NCI-H460 (cell line): ENCODE results near the gene ELOF1. TPM values are rescaled to one million over a fixed set of nuclear protein-coding genes. Genes with fewer than 3 reads are reported as not detected.
"Not testable (repeated sequence)": the region's sequence is repeated elsewhere in the genome, so short reads cannot be mapped to it uniquely, and the experiment has no call there.

ENCODE experiments used
- DNase-seq: peaks from one replicate; pipeline ENCODE4 v3.0.0-alpha.2; 2016; ENCODE audit warnings: low read depth; ENCODE audit errors: extremely low read depth
- total RNA-seq: library from RNA; depleted of rRNA; stranded (reverse); fragments of >200 nt; shearing (Covaris generic); gene quantifications from 2 replicates; pipeline ENCODE4 v1.2.3, GENCODE V29; 2014

The ELOF1 gene
- total RNA-seq, 1 experiment from 2014 or later, result 31.6 TPM

GRCh38 chr19:11573354-11573753 is 14.3 kb upstream of the ELOF1 start:
- not testable (repeated sequence) for DNase-seq

GRCh38 chr19:11570039-11570462 is 11.0 kb upstream of the ELOF1 start:
- DNase-seq, result no peak

GRCh38 chr19:11566164-11566563 is 7.1 kb upstream of the ELOF1 start:
- no peak for DNase-seq

GRCh38 chr19:11565649-11565980 is 6.6 kb upstream of the ELOF1 start:
- DNase-seq, result not testable (repeated sequence)

- not testable (repeated sequence) for DNase-seq
These were observed 5.2 kb upstream of the ELOF1 start for GRCh38 chr19:11564082-11564807.

- DNase-seq, result no peak
These were observed 4.5 kb upstream of the ELOF1 start for GRCh38 chr19:11563532-11563931.

- peak; percentile 49 for DNase-seq
These were observed 1.5 kb upstream of the ELOF1 start for GRCh38 chr19:11560404-11561051.

GRCh38 chr19:11556634-11557420 is 2.2 kb downstream of the ELOF1 start:
- DNase-seq, result no peak

GRCh38 chr19:11555246-11555645 is 3.8 kb downstream of the ELOF1 start:
- DNase-seq, result no peak

GRCh38 chr19:11554160-11554559 is 4.9 kb downstream of the ELOF1 start:
- no peak for DNase-seq

GRCh38 chr19:11552666-11553372 is 6.2 kb downstream of the ELOF1 start:
- DNase-seq, result no peak

- no peak for DNase-seq
These were observed 7.3 kb downstream of the ELOF1 start for GRCh38 chr19:11551603-11552235.

GRCh38 chr19:11550265-11550664 is 8.8 kb downstream of the ELOF1 start:
- no peak for DNase-seq

GRCh38 chr19:11549386-11549953 is 9.6 kb downstream of the ELOF1 start:
- DNase-seq, result no peak

GRCh38 chr19:11547929-11548700 is 10.9 kb downstream of the ELOF1 start:
- DNase-seq, result no peak

- no peak for DNase-seq
These were observed 17.8 kb downstream of the ELOF1 start for GRCh38 chr19:11541238-11541637.

- DNase-seq, result no peak
These were observed 18.4 kb downstream of the ELOF1 start for GRCh38 chr19:11540645-11541044.

- DNase-seq, result no peak
These were observed 19.3 kb downstream of the ELOF1 start for GRCh38 chr19:11539495-11540365.
